ENCODE measurements around the gene TP53RK. TPM values are rescaled to one million over a fixed set of nuclear protein-coding genes. Genes with fewer than 3 reads are reported as not detected.

TP53RK gene
- total RNA-seq, 1 donor, result 17.4 TPM

- no peak for TF ChIP-seq CTCF (IDR thresholded peaks at IDR 0.05; ENCODE audit: insufficient read depth, low read length)
- H3K4me3 ChIP-seq (ENCODE audit: low read depth, low read length), result no peak overlapping the region
- peak; percentile 11 for DNase-seq (ENCODE audit: low read depth)
Measured at GRCh38 chr20:46646659-46647380, 42.4 kb downstream of the TP53RK start.

DNA sequence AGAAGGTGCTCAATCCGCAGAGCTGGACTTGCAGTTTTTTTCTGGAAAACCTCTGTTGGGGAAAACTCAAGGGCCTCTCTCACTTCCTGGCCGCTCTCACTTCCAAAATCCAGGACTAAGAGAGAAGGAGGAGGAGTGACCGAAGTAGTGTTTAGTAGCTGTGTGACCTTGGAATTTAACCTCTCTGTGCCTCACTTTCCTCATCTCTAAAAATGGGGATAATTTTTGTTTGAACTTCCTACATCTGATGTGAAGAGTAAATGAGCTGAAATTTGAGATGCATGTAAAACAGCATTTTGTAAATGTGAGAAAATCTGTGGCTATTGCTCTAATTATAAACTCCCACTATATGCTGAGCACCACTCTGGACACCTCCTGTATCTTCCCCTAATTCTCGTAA, 43.1 kb downstream of the TP53RK start:
- no peak for DNase-seq (ENCODE audit: low read depth)
- H3K4me3 ChIP-seq (ENCODE audit: low read depth, low read length), result no peak overlapping the region
- TF ChIP-seq CTCF (IDR thresholded peaks at IDR 0.05; ENCODE audit: insufficient read depth, low read length), result no peak

- no peak overlapping the region for H3K4me3 ChIP-seq (ENCODE audit: low read depth, low read length)
- TF ChIP-seq CTCF (IDR thresholded peaks at IDR 0.05; ENCODE audit: insufficient read depth, low read length), result no peak
- DNase-seq (ENCODE audit: low read depth), result no peak
Measured at GRCh38 chr20:46644733-46645132, 44.5 kb downstream of the TP53RK start.

DNA sequence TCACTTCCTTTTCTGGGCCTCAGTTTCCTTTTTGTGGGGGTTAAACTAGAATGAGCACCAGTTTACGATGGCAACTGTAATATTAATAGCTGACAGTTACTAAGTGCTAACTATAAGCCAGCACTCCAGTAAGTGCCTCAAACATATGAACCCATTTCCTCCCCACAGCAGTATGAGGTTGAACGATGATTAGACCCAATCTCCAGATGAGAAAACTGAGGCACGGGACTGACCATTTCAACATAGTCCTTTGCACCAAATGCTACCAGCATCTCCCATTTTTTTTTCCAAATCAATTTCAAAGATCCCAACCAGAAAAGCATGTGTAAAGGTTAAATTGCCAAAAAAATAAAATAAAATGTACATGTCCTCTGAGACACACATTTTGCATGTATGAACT, 45.1 kb downstream of the TP53RK start:
- no peak for DNase-seq (ENCODE audit: low read depth)
- H3K4me3 ChIP-seq (ENCODE audit: low read depth, low read length), result no peak overlapping the region
- TF ChIP-seq CTCF (IDR thresholded peaks at IDR 0.05; ENCODE audit: insufficient read depth, low read length), result no peak

- no peak for TF ChIP-seq CTCF (IDR thresholded peaks at IDR 0.05; ENCODE audit: insufficient read depth, low read length)
- DNase-seq (ENCODE audit: low read depth), result no peak
- H3K4me3 ChIP-seq (ENCODE audit: low read depth, low read length), result no peak overlapping the region
Measured at GRCh38 chr20:46642969-46643343, 46.3 kb downstream of the TP53RK start.

- H3K4me3 ChIP-seq (ENCODE audit: low read depth, low read length), result no peak overlapping the region
- DNase-seq (ENCODE audit: low read depth), result no peak
- TF ChIP-seq CTCF (IDR thresholded peaks at IDR 0.05; ENCODE audit: insufficient read depth, low read length), result no peak
Measured at GRCh38 chr20:46642265-46642968, 46.8 kb downstream of the TP53RK start.

All from fibroblast of the aortic adventitia (primary cell).